HG02588 (cell line): ENCODE results near the gene HOXA6.

ENCODE experiments used
- ATAC-seq: cut with Tn5 transposase; IDR thresholded peaks from one replicate; pipeline ENCODE4 v1.9.1; 2021; ENCODE audit warnings: mild to moderate bottlenecking, moderate library complexity; ENCODE audit not compliant: unreplicated experiment

HOXA6 gene

GRCh38 chr7:27141137-27141922 is 6.2 kb downstream of the HOXA6 start:
- ATAC-seq: no peak

GRCh38 chr7:27140126-27140857 is 7.3 kb downstream of the HOXA6 start:
- no peak for ATAC-seq

DNA sequence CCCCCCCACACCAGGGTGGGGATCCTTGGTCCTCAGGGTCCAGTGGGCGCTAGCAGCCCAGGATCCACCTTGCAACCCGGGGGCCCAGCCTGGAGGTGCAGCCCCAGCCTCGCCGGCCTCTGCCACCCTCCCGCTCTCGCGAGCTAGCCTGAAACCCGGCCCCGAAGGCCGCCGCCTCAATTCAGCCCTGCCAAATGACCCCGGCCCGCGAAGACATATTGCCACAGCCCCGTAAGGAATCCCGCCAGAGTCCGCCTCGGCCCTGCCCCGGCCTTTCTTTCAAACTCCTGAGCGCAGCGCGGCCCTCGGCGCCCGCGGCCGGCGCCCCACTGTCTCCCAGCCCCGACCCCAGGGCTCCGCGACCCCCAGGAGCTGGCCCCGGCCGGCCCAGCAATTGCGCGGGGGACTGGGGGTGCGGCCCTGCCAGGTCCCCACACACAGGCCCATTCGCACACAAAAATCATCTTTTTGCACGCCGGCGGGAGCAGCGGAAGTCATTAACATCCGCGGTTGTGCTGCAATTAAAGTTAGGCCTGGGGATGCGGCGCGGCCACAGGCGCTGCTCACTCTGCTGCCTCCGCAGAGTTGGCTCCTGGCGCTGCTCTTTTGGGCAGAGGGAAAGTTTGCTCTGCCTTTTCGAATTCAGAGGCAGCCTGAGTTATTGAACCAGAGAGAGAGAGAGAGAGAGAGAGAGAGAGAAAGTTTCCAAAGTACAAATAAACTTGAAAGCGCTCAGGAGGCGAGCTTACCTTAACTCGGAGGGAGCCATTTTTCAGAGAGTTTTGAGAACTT is 8.0 kb downstream of the HOXA6 start:
- no peak for ATAC-seq

DNA sequence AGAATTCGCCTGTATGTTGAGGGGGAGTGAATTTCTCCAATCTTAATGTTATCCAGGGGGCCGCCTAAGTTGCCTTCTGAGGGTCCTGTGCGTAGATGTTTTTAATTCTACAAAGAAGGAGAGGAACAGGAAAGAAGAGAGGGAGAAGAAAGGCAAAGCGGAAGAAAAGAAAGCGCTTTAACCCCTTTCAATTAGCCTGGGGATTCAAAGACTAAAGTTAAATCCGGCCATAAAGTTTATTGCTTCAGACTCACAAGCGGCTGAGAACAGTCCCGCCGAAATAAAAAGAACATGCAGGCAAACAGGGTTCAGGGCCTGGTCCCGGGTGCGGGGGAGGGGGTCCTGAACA is 8.6 kb downstream of the HOXA6 start:
- ATAC-seq: no peak

DNA sequence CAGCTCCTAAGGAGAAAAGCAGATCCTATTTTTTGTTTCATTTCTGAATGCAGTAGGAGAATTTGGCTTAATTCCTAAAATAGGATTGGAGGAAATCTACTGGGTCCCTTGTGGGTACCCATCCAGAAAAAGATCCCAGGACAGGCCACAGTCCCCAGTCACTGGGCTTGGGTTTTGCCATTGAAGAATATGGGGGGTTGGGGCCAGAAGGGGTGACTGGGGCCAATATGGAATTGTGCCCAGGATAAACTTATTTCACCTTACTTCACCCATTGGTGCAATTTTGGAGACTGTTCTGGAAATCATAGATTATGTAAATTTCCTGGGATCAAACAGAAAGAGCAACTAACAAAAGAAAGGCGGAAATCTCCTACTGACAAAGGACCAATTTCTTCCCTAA is 9.1 kb downstream of the HOXA6 start:
- ATAC-seq: no peak

DNA sequence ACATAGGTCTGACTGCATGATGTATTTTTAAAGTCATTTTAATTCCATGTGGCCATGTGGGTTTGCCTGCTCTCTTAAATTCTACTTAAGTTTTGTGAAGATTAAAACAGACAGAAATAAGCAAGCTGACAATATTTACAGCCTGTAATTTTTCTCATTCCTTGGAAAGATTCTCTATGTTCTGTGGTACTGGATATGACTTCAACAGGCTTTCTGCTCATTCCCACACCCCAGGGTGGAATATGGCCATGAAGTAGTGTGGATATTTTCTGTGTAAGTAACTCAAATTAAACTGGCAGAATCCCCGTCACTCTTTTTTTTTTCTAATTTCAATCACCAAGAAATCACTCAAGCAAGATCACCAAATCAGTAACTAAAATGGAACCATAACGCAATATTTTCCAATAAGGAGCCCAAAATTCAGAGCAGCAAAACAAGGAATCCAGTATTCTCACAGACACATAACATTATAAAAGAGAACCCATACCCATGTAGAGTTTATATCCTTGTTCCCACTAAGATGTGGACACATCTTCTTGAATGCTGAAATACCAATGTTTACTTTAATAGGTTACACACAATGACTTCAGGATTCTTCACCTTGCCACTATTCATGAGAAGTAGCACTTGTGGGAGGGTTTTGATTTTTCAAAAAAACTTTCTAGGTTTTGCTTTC is 9.8 kb downstream of the HOXA6 start:
- ATAC-seq: no peak

- ATAC-seq: no peak
Measured at GRCh38 chr7:27134392-27134791, 13.2 kb downstream of the HOXA6 start.

- ATAC-seq: no peak
Measured at GRCh38 chr7:27133409-27134231, 14.0 kb downstream of the HOXA6 start.

DNA sequence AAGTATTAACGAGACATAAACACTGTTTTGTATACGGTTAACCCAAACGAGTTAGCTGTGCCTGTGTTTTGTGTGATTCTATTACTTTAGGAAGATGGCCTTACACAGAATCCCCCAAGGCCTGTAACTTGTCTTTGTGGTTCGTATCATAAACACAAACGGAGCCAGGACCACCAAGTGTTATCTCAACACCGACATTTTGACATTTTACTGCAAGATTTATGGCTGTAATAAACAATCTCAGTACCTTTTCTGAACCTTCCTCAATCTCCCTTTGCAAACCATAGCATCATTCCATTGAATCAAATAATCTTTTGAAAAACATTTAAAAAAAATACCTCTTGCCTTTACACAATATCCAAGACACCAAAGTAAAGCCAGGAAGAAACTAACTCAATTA is 14.6 kb downstream of the HOXA6 start:
- no peak for ATAC-seq

GRCh38 chr7:27132214-27132613 is 15.4 kb downstream of the HOXA6 start:
- no peak for ATAC-seq

- no peak for ATAC-seq
Measured at GRCh38 chr7:27131390-27131819, 16.2 kb downstream of the HOXA6 start.

DNA sequence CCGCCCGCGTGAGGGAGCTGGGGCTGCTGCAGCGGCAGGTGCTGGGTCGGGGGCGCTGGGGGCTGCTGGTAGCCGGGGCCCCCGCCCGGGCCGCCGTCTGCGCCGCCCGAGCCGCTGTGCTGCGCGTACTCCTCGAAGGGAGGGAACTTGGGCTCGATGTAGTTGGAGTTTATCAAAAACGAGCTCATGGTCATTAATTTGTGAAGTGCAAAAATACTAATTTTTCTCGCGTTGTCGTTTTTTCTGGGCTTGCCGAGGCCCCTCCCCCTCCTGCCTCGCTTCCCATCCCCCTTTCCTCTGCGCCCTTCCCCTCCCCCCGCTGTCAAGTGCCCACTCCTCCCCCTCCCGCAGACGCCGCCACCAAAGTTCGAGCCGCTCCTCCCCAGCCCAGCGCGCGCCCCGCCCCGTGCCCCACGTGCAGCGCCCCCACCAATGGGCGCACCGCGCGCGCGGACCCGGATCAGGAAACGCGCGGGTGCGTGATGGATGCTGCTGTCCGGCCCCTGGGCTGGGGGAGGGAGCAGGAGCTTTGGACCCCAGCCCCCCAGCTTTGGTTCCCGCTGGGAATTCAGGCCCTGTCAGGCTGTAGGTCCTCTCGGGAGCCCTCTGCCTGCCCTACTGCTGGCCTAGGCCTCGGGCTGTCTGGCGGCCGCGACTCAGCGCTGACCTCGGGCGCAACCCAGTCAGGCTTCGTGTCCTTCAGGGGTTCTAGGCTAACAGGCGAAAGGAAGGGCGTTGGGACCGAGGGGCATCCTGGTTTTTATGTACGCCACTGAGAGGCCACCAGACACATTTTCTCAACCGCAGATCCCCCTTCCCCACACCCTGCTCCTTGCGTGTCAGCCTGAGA is 16.8 kb downstream of the HOXA6 start, which contains the start of gene HOXA4:
Gene HOXA4, minus strand, starts transcription at position 218 of the 850 bp plus-strand sequence. Its CDS starts 24 bp downstream, at position 194.
- no peak for ATAC-seq

- ATAC-seq: no peak
Measured at GRCh38 chr7:27129729-27130539, 17.6 kb downstream of the HOXA6 start.

DNA sequence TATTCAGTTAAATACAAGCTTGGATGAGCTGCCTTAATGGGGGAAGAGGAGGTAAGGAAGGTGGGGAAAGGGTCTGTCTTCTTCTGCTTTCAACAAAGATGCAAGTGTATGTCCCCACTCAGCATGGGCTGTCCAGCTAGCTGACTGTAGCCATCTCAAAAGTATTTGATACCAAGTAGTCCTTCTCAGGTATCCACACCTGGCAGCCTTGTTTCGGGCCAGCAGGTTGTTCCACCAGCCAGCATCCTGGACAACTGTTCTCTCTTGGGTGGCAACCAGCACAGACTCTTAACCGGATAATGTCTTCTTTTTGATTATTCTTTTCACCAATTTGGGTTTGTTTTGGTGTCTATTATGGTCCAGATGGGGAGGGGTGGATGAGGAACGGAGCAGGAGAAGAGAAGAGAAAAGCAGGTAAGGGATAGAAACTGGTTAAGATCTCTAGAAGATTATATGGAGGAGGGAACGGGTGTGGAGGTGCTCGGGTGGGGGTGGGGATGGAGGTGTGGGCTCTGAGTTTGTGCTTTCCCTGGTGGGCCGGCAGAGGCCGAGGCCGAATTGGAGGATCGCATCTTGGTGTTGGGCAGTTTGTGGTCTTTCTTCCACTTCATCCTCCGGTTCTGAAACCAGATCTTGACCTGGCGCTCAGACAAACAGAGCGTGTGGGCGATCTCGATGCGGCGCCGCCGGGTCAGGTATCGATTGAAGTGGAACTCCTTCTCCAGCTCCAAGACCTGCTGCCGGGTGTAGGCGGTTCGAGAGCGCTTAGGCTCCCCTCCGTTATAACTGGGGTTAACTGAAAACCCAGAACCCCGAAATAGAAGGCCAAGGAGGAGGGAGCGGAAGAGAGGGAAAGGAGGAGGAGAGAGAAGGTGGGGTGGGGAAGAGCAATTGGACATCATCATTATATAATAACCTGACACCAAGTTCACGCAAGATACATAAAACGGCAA is 18.5 kb downstream of the HOXA6 start:
- ATAC-seq: no peak

- no peak for ATAC-seq
Measured at GRCh38 chr7:27128034-27128433, 19.5 kb downstream of the HOXA6 start.

- no peak for ATAC-seq
Measured at GRCh38 chr7:27126596-27127327, 20.8 kb downstream of the HOXA6 start.

DNA sequence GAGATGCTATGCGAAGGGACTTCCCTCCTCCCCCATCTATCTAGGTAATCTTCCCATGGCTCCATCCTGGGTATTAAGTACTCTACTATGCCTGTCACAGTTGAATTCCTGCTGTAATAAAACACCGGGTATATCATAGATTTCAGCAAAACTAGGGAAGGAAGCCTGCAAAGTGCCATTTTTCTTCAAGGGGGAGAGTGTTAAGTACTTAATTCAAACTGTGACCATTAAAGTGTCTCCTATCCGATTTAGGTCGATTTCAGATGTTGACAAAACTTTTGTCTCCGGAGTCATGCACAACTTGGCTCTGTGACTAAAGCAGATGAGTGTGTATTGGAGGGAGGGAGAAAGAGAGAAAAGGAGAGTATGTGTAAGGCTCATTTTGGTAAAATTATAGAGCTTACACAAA is 21.6 kb downstream of the HOXA6 start:
- no peak for ATAC-seq
